Kidney epithelial cell (primary cell): ENCODE measurements around the gene TPH1. TPM values are rescaled to one million over a fixed set of nuclear protein-coding genes. Genes with fewer than 3 reads are reported as not detected.

Source experiments
- DNase-seq: peaks from one replicate; pipeline ENCODE4 v3.0.0-alpha.2; 2010; ENCODE audit warnings: low read depth
- H3K27me3 ChIP-seq: 2 replicates; pipeline ENCODE4 v1.6.0; 2011; ENCODE audit warnings: low read length; ENCODE audit not compliant: control insufficient read depth, insufficient read depth
- H3K36me3 ChIP-seq: 2 replicates; pipeline ENCODE4 v1.5.1; 2011; ENCODE audit warnings: low read length; ENCODE audit not compliant: control insufficient read depth, insufficient read depth
- H3K4me3 ChIP-seq: 2 replicates; pipeline ENCODE4 v1.5.1; 2011; ENCODE audit warnings: low read depth, mild to moderate bottlenecking, control low read depth, low read length
- total RNA-seq: library from RNA; depleted of rRNA; stranded (reverse); fragments of >200 nt; gene quantifications from 2 replicates; pipeline ENCODE4 v1.2.3, GENCODE V29; 2015
- TF ChIP-seq, protein P1 (sequence below): IDR thresholded peaks from 2 replicates; pipeline ENCODE4 v1.5.1; 2011; ENCODE audit warnings: mild to moderate bottlenecking, moderate library complexity, low read length, control low read depth, inconsistent platforms; ENCODE audit not compliant: insufficient read depth, poor library complexity, severe bottlenecking

The TPH1 gene
- total RNA-seq, 1 donor from 2014 or later, result 0.38 TPM

DNA sequence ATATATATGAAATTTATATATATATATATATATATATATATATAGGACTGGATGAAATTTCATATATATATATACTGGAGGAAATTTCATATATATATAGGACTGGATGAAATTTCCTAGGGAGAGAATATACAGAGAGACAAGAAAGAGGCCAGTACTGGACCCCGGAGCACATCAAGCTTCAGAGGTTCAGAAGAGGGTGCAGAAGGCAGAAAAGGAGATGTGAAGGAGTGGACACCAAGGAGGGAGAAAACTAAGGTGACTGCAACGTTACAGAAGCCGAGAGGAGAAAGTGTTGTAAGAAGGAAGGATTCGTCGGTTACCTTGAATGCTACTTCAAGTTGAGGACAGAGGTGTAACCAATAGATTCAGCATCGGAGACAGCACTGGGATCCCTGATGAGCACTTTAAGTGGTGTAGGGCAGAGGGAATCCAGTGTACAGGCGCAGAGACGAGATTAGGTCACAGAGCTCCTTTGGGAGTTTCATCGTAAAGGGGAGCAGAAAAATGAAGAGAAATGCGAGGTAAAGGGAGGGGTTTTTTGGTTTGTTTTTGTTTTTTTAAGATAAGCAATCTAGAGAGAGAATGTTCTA, 8.5 kb upstream of the TPH1 start:
- H3K27me3 ChIP-seq, result no peaks in the 10 kb centered on the region
- TF ChIP-seq, protein P1, sequence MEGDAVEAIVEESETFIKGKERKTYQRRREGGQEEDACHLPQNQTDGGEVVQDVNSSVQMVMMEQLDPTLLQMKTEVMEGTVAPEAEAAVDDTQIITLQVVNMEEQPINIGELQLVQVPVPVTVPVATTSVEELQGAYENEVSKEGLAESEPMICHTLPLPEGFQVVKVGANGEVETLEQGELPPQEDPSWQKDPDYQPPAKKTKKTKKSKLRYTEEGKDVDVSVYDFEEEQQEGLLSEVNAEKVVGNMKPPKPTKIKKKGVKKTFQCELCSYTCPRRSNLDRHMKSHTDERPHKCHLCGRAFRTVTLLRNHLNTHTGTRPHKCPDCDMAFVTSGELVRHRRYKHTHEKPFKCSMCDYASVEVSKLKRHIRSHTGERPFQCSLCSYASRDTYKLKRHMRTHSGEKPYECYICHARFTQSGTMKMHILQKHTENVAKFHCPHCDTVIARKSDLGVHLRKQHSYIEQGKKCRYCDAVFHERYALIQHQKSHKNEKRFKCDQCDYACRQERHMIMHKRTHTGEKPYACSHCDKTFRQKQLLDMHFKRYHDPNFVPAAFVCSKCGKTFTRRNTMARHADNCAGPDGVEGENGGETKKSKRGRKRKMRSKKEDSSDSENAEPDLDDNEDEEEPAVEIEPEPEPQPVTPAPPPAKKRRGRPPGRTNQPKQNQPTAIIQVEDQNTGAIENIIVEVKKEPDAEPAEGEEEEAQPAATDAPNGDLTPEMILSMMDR, result no peak
- no peak overlapping the region for H3K4me3 ChIP-seq
- no peak for DNase-seq
- no peaks in the 10 kb centered on the region for H3K36me3 ChIP-seq

DNA sequence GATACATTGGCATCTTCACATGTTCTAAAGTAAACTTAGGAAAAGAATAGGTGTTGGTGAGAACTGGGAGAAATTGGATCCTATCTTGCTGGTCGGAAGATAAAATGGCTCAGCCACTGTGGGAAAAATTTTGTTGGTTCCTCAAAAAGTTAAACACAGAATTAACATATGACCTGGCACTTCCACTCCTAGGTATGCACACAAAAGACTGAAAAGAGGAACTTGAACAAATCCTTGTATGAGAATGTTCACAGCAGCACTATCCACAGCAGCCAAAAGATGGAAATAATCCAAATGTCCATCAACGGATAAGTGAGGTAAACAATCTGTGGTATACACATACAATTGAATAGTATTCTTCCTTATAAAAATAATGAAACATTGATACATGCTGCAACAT, 4.8 kb upstream of the TPH1 start:
- Histone ChIP-seq H3K27me3 (peaks cover 4% of the 10 kb centered on the region), H3K4me3 (no peak overlapping the region), H3K36me3 (no peaks in the 10 kb centered on the region)
- TF ChIP-seq, protein P1, result no peak
- no peak for DNase-seq

DNA sequence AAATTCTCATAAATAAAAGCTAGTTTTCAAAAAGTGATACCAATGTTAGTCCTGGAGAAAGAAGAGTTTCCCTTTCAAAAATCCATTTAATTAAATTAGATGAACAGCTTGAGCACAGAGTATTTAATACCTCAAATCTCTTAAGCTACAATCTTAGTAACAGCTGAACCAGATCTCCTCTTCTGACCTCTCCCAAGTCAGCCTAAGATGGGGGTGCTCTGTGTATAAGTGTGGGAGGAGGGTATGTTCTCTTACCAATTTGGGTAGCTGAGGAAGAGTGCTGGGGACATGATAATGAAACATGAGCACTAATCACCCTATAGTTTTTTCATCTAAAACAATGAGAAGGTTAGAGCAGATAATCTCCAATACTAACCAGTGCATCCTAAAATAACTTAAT, 9.6 kb downstream of the TPH1 start:
- no peaks in the 10 kb centered on the region for H3K36me3 ChIP-seq
- H3K27me3 ChIP-seq, result no peaks in the 10 kb centered on the region
- TF ChIP-seq, protein P1, result no peak
- no peak overlapping the region for H3K4me3 ChIP-seq
- no peak for DNase-seq

DNA sequence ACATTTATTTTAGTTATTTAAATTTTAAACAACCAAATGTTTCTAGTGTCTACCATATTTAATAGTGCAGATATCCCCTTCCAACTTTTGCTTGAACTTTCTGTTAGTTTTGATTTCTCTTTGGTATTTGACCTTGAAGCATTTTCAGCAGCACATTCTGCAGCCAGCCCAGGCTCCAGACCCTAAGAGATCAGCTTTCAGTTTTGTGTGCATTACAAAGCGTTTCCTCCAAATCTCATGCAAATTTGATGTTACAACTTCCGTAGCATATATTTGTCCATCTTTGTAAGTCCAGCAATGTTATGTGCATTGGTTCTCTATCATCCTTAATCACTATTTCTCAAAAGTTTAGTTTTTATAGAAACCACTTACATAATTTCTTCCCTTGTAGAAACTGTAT, 18.6 kb downstream of the TPH1 start:
- TF ChIP-seq, protein P1, result no peak
- no peaks in the 10 kb centered on the region for H3K36me3 ChIP-seq
- no peak for DNase-seq
- H3K4me3 ChIP-seq, result no peak overlapping the region
- no peaks in the 10 kb centered on the region for H3K27me3 ChIP-seq

DNA sequence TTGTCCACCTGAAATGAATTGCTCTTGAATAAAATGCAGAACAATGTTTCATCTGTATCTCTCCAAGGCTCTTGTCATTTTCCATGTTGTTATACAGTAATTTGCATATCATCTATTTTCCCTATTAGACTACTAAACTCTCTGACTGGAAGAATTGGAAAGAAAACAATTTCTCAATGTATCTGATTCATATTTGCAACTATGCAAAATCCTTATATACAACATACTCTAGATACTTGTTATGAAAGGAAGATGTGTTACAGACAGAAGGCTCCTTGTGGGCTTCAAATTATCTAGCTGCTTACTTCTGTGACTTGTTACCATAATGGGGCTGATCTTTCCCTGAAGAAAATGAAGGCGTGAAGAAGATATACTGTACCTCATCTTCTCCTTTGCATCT, 23.6 kb downstream of the TPH1 start:
- Histone ChIP-seq H3K4me3 (no peak overlapping the region), H3K36me3 (no peaks in the 10 kb centered on the region), H3K27me3 (no peaks in the 10 kb centered on the region)
- TF ChIP-seq, protein P1, result no peak
- DNase-seq, result no peak

DNA sequence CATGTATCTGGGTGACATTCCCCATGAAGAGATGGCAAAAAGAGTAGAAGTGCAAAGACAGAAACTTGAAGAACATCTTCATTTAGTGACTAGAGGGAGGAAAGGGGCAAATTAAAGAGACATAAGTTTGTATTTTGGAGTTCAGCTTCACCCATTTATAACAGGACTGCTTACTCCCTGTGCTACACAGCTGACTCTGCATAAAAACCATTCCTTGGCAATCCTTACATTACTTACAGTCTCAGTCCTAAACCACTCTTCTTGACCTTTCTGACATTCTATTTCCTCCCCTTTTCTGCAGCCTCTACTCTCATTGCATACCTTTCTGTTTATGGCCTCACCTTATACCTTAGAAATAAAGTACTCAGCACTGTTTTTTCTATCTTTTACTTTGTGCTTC, 26.4 kb downstream of the TPH1 start:
- DNase-seq, result no peak
- Histone ChIP-seq H3K27me3 (no peaks in the 10 kb centered on the region), H3K4me3 (no peak overlapping the region), H3K36me3 (no peaks in the 10 kb centered on the region)
- TF ChIP-seq, protein P1, result no peak
